Lower lobe of right lung (tissue), 2 donors: Measurements from ENCODE around the gene KANK4. TPM values are rescaled to one million over a fixed set of nuclear protein-coding genes. Genes with fewer than 3 reads are reported as not detected.

Source experiments
- ATAC-seq, 2 donors: fragments of 200-7000 bp; cut with Tn5 transposase; one replicate each; pipeline ENCODE4 v1.9.1; 2020 to 2022; ENCODE audit warnings: mild to moderate bottlenecking in 2 of 2, moderate library complexity in 2 of 2
- DNase-seq: peaks from one replicate; pipeline ENCODE4 v3.0.0-alpha.2; 2020
- H3K27ac ChIP-seq: fragments of 200-600 bp; one replicate; pipeline ENCODE4 v1.8.0; 2022
- H3K27me3 ChIP-seq: fragments of 200-600 bp; one replicate; pipeline ENCODE4 v1.8.0; 2022; ENCODE audit warnings: low read depth
- H3K36me3 ChIP-seq: fragments of 200-600 bp; one replicate; pipeline ENCODE4 v1.8.0; 2022; ENCODE audit warnings: mild to moderate bottlenecking
- H3K4me1 ChIP-seq: fragments of 200-600 bp; one replicate; pipeline ENCODE4 v1.8.0; 2022
- H3K4me3 ChIP-seq: fragments of 200-600 bp; one replicate; pipeline ENCODE4 v1.8.0; 2022; ENCODE audit warnings: mild to moderate bottlenecking
- H3K9me3 ChIP-seq: fragments of 200-600 bp; one replicate; pipeline ENCODE4 v1.8.0; 2022
- CTCF ChIP-seq: fragments of 200-600 bp; IDR thresholded peaks from one replicate; pipeline ENCODE4 v1.8.0; 2022; ENCODE audit warnings: antibody characterized with exemption, mild to moderate bottlenecking
- intact Hi-C: fragments of 100-400 bp; cut with DNase I; formaldehyde crosslinking; loops from one replicate; pipeline ENCODE4 v1.11.0; 2022
- total RNA-seq: library from RNA; stranded (reverse); fragmentation: NEBNext Ultra II Directional; extraction: Animal tissue kit (Norgen Biotek cat#: 25700); gene quantifications from one replicate; pipeline ENCODE4 v1.2.1, GENCODE V29; 2021
- donor health status: DM: no; HTN: yes; CAD: no; lungs with severe emphysema.

The KANK4 gene
- total RNA-seq, 1 donor from 2014 or later = 4.4 TPM

GRCh38 chr1:62188111-62188510 lies 131.1 kb downstream of the KANK4 start:
- no peak for ATAC-seq
- no peak for DNase-seq
- H3K27me3 ChIP-seq = no peaks in the 10 kb centered on the region
- no peaks in the 10 kb centered on the region for H3K9me3 ChIP-seq
- TF ChIP-seq CTCF = no peak
- H3K4me1 ChIP-seq = no peaks in the 10 kb centered on the region
- intact Hi-C loops = no loop called here
- H3K27ac ChIP-seq = no peak overlapping the region
- no peak overlapping the region for H3K4me3 ChIP-seq
- no peaks in the 10 kb centered on the region for H3K36me3 ChIP-seq

GRCh38 chr1:62187548-62187947 lies 131.7 kb downstream of the KANK4 start:
- H3K27me3 ChIP-seq = no peaks in the 10 kb centered on the region
- no peaks in the 10 kb centered on the region for H3K9me3 ChIP-seq
- intact Hi-C loops = no loop called here
- no peak for ATAC-seq
- H3K36me3 ChIP-seq = no peaks in the 10 kb centered on the region
- TF ChIP-seq CTCF = no peak
- no peak overlapping the region for H3K4me3 ChIP-seq
- no peak for DNase-seq
- no peak overlapping the region for H3K27ac ChIP-seq
- H3K4me1 ChIP-seq = no peaks in the 10 kb centered on the region

Other genes starting within 250 kb of the KANK4 start
- gene L1TD1, start 124.6 kb downstream of the KANK4 start, total RNA-seq = 0.59 TPM
- gene USP1, start 117.6 kb upstream of the KANK4 start, total RNA-seq = 22.3 TPM